HCT116 (cell line): ENCODE results near the gene TCF19. TPM values are rescaled to one million over a fixed set of nuclear protein-coding genes. Genes with fewer than 3 reads are reported as not detected.
"Not testable (repeated sequence)": the region's sequence is repeated elsewhere in the genome, so short reads cannot be mapped to it uniquely, and the experiment has no call there.

Experiments used
- ATAC-seq: fragments of 200-7000 bp; cut with Tn5 transposase; 2 replicates; pipeline ENCODE4 v1.9.1; 2020; ENCODE audit warnings: mild to moderate bottlenecking, moderate library complexity
- BruUV-seq: library from RNA; stranded (reverse); fragments of 400-500 nt; replicated peaks from 2 replicates; lab custom pipeline; 2021; lab: Mats Ljungman, UMichigan
- CTCF ChIA-PET: fragments of 300-600 bp; sonication (Branson Sonifier 250); formaldehyde crosslinking; loops from one replicate; lab custom pipeline; 2021; ENCODE audit warnings: antibody characterized with exemption; lab: Charles Lee
- POLR2A ChIA-PET: fragments of 300-600, 350-600 bp; sonication (Branson Sonifier 250); formaldehyde crosslinking; loops from one replicate; lab custom pipeline; 2021; ENCODE audit warnings: antibody characterized with exemption; lab: Charles Lee
- RAD21 ChIA-PET, 2 experiments: fragments of 300-600 bp; sonication (Branson Sonifier 250); formaldehyde crosslinking; loops; one replicate each; lab custom pipeline; 2023; ENCODE audit warnings: low total read pairs in 2 of 2; ENCODE audit not compliant: uncharacterized antibody in 2 of 2, unreplicated experiment in 2 of 2, low non-redundant PET in 1 of 2; lab: Charles Lee
- DNase-seq: peaks from one replicate; pipeline ENCODE4 v3.0.0-alpha.2; 2010; ENCODE audit warnings: low read depth, low spot score
- H2AFZ ChIP-seq: fragments of 200-600 bp; shearing (Covaris generic), sonication (generic); 2 replicates; pipeline ENCODE4 v1.6.1; 2017; ENCODE audit warnings: low read depth, mixed run types, mixed read lengths, antibody characterized with exemption, low read length; ENCODE audit not compliant: poor library complexity, severe bottlenecking
- H3K27ac ChIP-seq: 2 replicates; pipeline ENCODE4 v1.5.1; 2012; ENCODE audit warnings: low read depth, low read length
- H3K27me3 ChIP-seq: fragments of 200-600 bp; sonication (generic); 2 replicates; pipeline ENCODE4 v1.6.1; 2016; ENCODE audit warnings: mixed run types, low read length, mixed read lengths; ENCODE audit not compliant: insufficient read depth
- H3K36me3 ChIP-seq, 2 experiments: fragments of 200-500 bp in 1 of 2; fragments of 200-600 bp in 1 of 2; sonication (Bioruptor generic) in 1 of 2; sonication (generic) in 1 of 2; 2 replicates each; pipeline versions ENCODE4 v1.5.1 to v1.6.1; 2014 to 2016; ENCODE audit warnings: low read length in 2 of 2, inconsistent platforms in 1 of 2, mixed read lengths in 1 of 2, mixed run types in 1 of 2; ENCODE audit not compliant: insufficient read depth in 2 of 2, control insufficient read depth in 1 of 2
- H3K4me1 ChIP-seq, 2 experiments: fragments of 200-600 bp in 1 of 2; sonication (generic) in 1 of 2; 2 replicates each; pipeline versions ENCODE4 v1.5.1 to v1.6.1; 2012 to 2017; ENCODE audit warnings: low read length in 2 of 2, inconsistent platforms in 1 of 2, mild to moderate bottlenecking in 1 of 2, mixed read lengths in 1 of 2, mixed run types in 1 of 2, moderate library complexity in 1 of 2; ENCODE audit not compliant: insufficient read depth in 2 of 2, control insufficient read depth in 1 of 2
- H3K4me2 ChIP-seq: fragments of 200-600 bp; sonication (generic); 2 replicates; pipeline ENCODE4 v1.6.1; 2017; ENCODE audit warnings: mixed run types, low read length, mixed read lengths
- H3K4me3 ChIP-seq, 2 experiments: fragments of 200-600 bp in 1 of 2; sonication (generic) in 1 of 2; replicated peaks in 1 of 2; 2 replicates each; pipeline ENCODE4 v1.5.1; 2011 to 2016; ENCODE audit warnings: low read length in 2 of 2, control low read depth in 1 of 2, low read depth in 1 of 2, mild to moderate bottlenecking in 1 of 2, mixed read lengths in 1 of 2, mixed run types in 1 of 2
- H3K79me2 ChIP-seq: fragments of 200-600 bp; sonication (generic); 2 replicates; pipeline ENCODE4 v1.6.1; 2017; ENCODE audit warnings: mild to moderate bottlenecking, mixed run types, low read length, moderate library complexity, mixed read lengths; ENCODE audit not compliant: insufficient read depth
- H3K9ac ChIP-seq: fragments of 200-600 bp; sonication (generic); 2 replicates; pipeline ENCODE4 v1.6.1; 2016; ENCODE audit warnings: low read length, mixed read lengths
- H3K9me2 ChIP-seq: fragments of 200-600 bp; sonication (generic), shearing (Covaris generic); 2 replicates; pipeline ENCODE4 v1.6.1; 2017; ENCODE audit warnings: mixed run types, mild to moderate bottlenecking, moderate library complexity; ENCODE audit not compliant: insufficient read depth
- H3K9me3 ChIP-seq, 2 experiments: fragments of 200-500 bp in 1 of 2; fragments of 200-600 bp in 1 of 2; sonication (Bioruptor generic) in 1 of 2; sonication (generic) in 1 of 2; 2 replicates each; pipeline ENCODE4 v1.6.1; 2014 to 2017; ENCODE audit warnings: low read length in 2 of 2, mixed read lengths in 2 of 2, inconsistent platforms in 1 of 2, low read depth in 1 of 2, mild to moderate bottlenecking in 1 of 2, mixed run types in 1 of 2, moderate library complexity in 1 of 2; ENCODE audit not compliant: control insufficient read depth in 1 of 2, insufficient read depth in 1 of 2
- H4K20me1 ChIP-seq: fragments of 200-600 bp; sonication (generic), shearing (Covaris generic); 2 replicates; pipeline ENCODE4 v1.6.1; 2017; ENCODE audit warnings: mixed run types, mild to moderate bottlenecking, moderate library complexity; ENCODE audit not compliant: insufficient read depth
- CEBPB ChIP-seq: IDR thresholded peaks from 2 replicates; pipeline ENCODE4 v1.6.1; 2012; ENCODE audit warnings: low read depth
- POLR2AphosphoS5 ChIP-seq: IDR thresholded peaks from 2 replicates; pipeline ENCODE4 v1.6.1; 2011; ENCODE audit warnings: mild to moderate bottlenecking, low read depth, low read length, moderate library complexity
- SRF ChIP-seq: IDR thresholded peaks from 2 replicates; pipeline ENCODE4 v1.6.1; 2012; ENCODE audit warnings: low read depth
- intact Hi-C: fragments of 100-400 bp; cut with micrococcal nuclease; formaldehyde crosslinking; loops from 2 replicates; pipeline ENCODE4 v1.10.0; 2022
- total RNA-seq: library from RNA; stranded (reverse); gene quantifications from one replicate; pipeline ENCODE4 v1.2.1, GENCODE V29; 2021; ENCODE audit not compliant: unreplicated experiment

The TCF19 gene
- total RNA-seq, 1 experiment from 2014 or later: 15.4 TPM

GRCh38 chr6:31194061-31194834, 35.9 kb downstream of the TCF19 start:
- no peaks in the 10 kb centered on the region for H3K9me2 ChIP-seq
- no peak overlapping the region for H3K27ac ChIP-seq
- CTCF ChIA-PET: interaction anchor here (4.9 kb wide), 1 partner anchor 173 kb away, joined by 61 read pairs; no protein-coding TSS in a partner anchor
- no peaks in the 10 kb centered on the region for H3K9me3 ChIP-seq
- BruUV-seq: no TSS peak
- H3K9ac ChIP-seq: no peak overlapping the region
- no peak overlapping the region for H2AFZ ChIP-seq
- H3K4me1 ChIP-seq: peaks cover 3 to 13% of the 10 kb centered on the region in 2 experiments
- H3K27me3 ChIP-seq: no peaks in the 10 kb centered on the region
- peaks cover 3% of the 10 kb centered on the region for H3K79me2 ChIP-seq
- no peak for TF ChIP-seq POLR2AphosphoS5
- no peak for TF ChIP-seq CEBPB
- TF ChIP-seq SRF: no peak
- TF ChIP-seq, all 23 proteins: peak for 0
- intact Hi-C loops: loop anchor here (5.0 kb wide), 3 partner anchors 107 to 712 kb away; no protein-coding TSS in a partner anchor
- H3K4me3 ChIP-seq: no peak overlapping the region
- ChIA-PET RAD21 (no interaction called here), POLR2A (no interaction called here)
- no peaks in the 10 kb centered on the region for H4K20me1 ChIP-seq
- H3K36me3 ChIP-seq: no peaks in the 10 kb centered on the region
- ATAC-seq (no peak), DNase-seq (no peak)
- no peak overlapping the region for H3K4me2 ChIP-seq

GRCh38 chr6:31195308-31195979, 37.1 kb downstream of the TCF19 start:
- ChIA-PET CTCF (interaction anchor here (4.9 kb wide), 1 partner anchor 172 kb away, joined by 61 read pairs; no protein-coding TSS in a partner anchor), POLR2A (interaction anchor here (1.2 to 2.7 kb wide), 5 partner anchors 167 to 380 kb away, joined by 3 to 16 read pairs (median 6); no protein-coding TSS in a partner anchor), RAD21 (interaction anchor here in 1 of 2 experiments (3.3 kb wide), 1 partner anchor 171 kb away, joined by 13 read pairs; no protein-coding TSS in a partner anchor)
- H3K27ac ChIP-seq, BruUV-seq, H3K9me3 ChIP-seq, H4K20me1 ChIP-seq, H3K9me2 ChIP-seq, H2AFZ ChIP-seq, ATAC-seq, H3K36me3 ChIP-seq, H3K27me3 ChIP-seq, H3K4me2 ChIP-seq, DNase-seq, H3K4me3 ChIP-seq, H3K9ac ChIP-seq, intact Hi-C loops: not testable (repeated sequence)
- Histone ChIP-seq H3K79me2 (peaks cover 15% of the 10 kb centered on the region), H3K4me1 (peaks cover 7 to 20% of the 10 kb centered on the region in 2 experiments)
